Smooth muscle cell (in vitro differentiated cells): ENCODE data around the gene ZC3H14. TPM values are rescaled to one million over a fixed set of nuclear protein-coding genes. Genes with fewer than 3 reads are reported as not detected.

ENCODE experiments used
- DNase-seq: peaks from one replicate; lab custom pipeline; 2025; ENCODE audit not compliant: unreplicated experiment; lab: John Stamatoyannopoulos, UW
- H2AFZ ChIP-seq: fragments of 200-600 bp; sonication (generic); 2 replicates; pipeline ENCODE4 v1.6.0; 2016; ENCODE audit warnings: antibody characterized with exemption, low read depth, mild to moderate bottlenecking
- H3F3A ChIP-seq: fragments of 200-600 bp; sonication (generic); 2 replicates; pipeline ENCODE4 v1.6.0; 2017; ENCODE audit warnings: antibody characterized with exemption, low read depth
- H3K27ac ChIP-seq: fragments of 200-600 bp; sonication (generic); 2 replicates; pipeline ENCODE4 v1.5.1; 2016; ENCODE audit warnings: low read depth, mild to moderate bottlenecking
- H3K27me3 ChIP-seq: fragments of 200-600 bp; sonication (generic); 2 replicates; pipeline ENCODE4 v1.6.1; 2016; ENCODE audit warnings: low read depth, mild to moderate bottlenecking
- H3K36me3 ChIP-seq: fragments of 200-600 bp; sonication (generic); 2 replicates; pipeline ENCODE4 v1.5.1; 2016; ENCODE audit warnings: low read depth
- H3K4me1 ChIP-seq: fragments of 200-600 bp; sonication (generic); 2 replicates; pipeline ENCODE4 v1.5.1; 2016; ENCODE audit warnings: low read depth
- H3K4me2 ChIP-seq: fragments of 200-600 bp; sonication (generic); 2 replicates; pipeline ENCODE4 v1.6.0; 2016; ENCODE audit warnings: mild to moderate bottlenecking
- H3K4me3 ChIP-seq: fragments of 200-600 bp; sonication (generic); 2 replicates; pipeline ENCODE4 v1.5.1; 2016; ENCODE audit warnings: mild to moderate bottlenecking
- H3K79me2 ChIP-seq: fragments of 200-600 bp; sonication (generic); 2 replicates; pipeline ENCODE4 v1.6.0; 2016; ENCODE audit warnings: low read depth, mild to moderate bottlenecking
- H3K9ac ChIP-seq: fragments of 200-600 bp; sonication (generic); 2 replicates; pipeline ENCODE4 v1.6.0; 2016; ENCODE audit warnings: low read depth
- H3K9me3 ChIP-seq: fragments of 200-600 bp; sonication (generic); replicated peaks from 2 replicates; pipeline ENCODE4 v1.5.1; 2016; ENCODE audit warnings: low read depth
- H4K20me1 ChIP-seq: fragments of 200-600 bp; sonication (generic); 2 replicates; pipeline ENCODE4 v1.6.0; 2016; ENCODE audit warnings: low read depth
- WGBS: methylation state at CpG from one replicate; pipeline ENCODE4 v1.1.7; 2016; ENCODE audit warnings: low lambda C conversion rate; 5-methylcytosine and 5-hydroxymethylcytosine counted together
- polyA plus RNA-seq: library from polyadenylated mRNA; unstranded; fragments of >200 nt; fragmentation: Nextera tagmentation; extraction: Ambion mirVana; gene quantifications from 2 replicates; pipeline ENCODE4 v1.2.1, GENCODE V29; 2016
- total RNA-seq: library from RNA; depleted of rRNA; stranded (reverse); fragments of >200 nt; gene quantifications from 2 replicates; pipeline ENCODE4 v1.2.3, GENCODE V29; 2014
- TF ChIP-seq, protein P1 (sequence below): fragments of 200-600 bp; sonication (generic); IDR thresholded peaks from 2 replicates; pipeline ENCODE4 v1.5.1; 2017; ENCODE audit warnings: borderline replicate concordance, mild to moderate bottlenecking, antibody characterized with exemption; ENCODE audit not compliant: insufficient read depth, poor library complexity, severe bottlenecking

The ZC3H14 gene
- total and polyA plus RNA-seq, 2 experiments from 2014 or later: 43.0 to 59.1 TPM

DNA sequence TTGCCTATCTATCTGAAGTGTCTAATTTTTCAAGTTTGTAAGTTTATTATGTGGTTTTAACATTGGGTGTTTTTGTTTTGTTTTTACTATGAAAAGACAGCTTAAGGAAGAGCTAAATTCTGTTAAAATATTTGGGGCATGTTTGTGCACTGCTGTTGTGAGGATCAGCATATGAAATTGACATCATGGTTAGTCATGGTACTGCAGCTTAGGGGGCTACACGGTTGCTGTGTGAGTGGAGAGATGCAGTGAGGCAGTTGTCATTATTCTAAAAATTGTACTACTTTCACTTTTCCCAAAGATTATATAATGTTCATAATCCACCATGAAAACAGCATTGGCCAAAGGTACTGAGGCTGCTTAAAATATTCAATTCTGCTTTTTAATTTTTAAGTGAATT is 49.0 kb downstream of the ZC3H14 start:
- H3K4me3 ChIP-seq: no peak overlapping the region
- peaks cover 4% of the 10 kb centered on the region for H3F3A ChIP-seq
- H3K27ac ChIP-seq: peak overlapping the region; percentile 81
- no peak for DNase-seq
- WGBS: 67% methylated on average over 1 of the region's 1 CpG
- H4K20me1 ChIP-seq: no peaks in the 10 kb centered on the region
- no peaks in the 10 kb centered on the region for H3K79me2 ChIP-seq
- TF ChIP-seq, protein P1, sequence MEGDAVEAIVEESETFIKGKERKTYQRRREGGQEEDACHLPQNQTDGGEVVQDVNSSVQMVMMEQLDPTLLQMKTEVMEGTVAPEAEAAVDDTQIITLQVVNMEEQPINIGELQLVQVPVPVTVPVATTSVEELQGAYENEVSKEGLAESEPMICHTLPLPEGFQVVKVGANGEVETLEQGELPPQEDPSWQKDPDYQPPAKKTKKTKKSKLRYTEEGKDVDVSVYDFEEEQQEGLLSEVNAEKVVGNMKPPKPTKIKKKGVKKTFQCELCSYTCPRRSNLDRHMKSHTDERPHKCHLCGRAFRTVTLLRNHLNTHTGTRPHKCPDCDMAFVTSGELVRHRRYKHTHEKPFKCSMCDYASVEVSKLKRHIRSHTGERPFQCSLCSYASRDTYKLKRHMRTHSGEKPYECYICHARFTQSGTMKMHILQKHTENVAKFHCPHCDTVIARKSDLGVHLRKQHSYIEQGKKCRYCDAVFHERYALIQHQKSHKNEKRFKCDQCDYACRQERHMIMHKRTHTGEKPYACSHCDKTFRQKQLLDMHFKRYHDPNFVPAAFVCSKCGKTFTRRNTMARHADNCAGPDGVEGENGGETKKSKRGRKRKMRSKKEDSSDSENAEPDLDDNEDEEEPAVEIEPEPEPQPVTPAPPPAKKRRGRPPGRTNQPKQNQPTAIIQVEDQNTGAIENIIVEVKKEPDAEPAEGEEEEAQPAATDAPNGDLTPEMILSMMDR: no peak
- peaks cover 17% of the 10 kb centered on the region for H3K36me3 ChIP-seq
- no peak overlapping the region for H2AFZ ChIP-seq
- H3K9me3 ChIP-seq: no peaks in the 10 kb centered on the region
- H3K27me3 ChIP-seq: no peaks in the 10 kb centered on the region
- H3K4me1 ChIP-seq: peaks cover 6% of the 10 kb centered on the region
- H3K4me2 ChIP-seq: no peak overlapping the region
- H3K9ac ChIP-seq: no peak overlapping the region

DNA sequence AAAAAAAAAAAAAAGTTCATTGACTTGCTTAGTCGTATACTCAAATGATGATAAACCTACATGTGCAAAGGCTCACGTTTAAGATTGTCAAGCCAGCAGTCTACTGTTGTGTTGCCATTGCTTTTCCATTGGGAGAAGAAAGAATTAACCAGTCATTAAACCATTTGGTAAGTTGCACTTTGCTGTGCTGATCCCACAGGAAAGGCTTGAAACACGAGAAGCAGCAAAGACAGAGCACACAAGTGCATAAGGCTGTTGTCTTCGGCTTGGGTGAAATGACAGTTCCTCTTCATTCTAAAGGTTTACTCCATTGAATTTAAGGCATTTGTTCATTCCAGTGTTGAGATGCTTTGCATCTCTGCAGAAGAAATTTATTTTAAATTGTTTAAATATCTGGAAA is 50.1 kb downstream of the ZC3H14 start:
- Histone ChIP-seq H3K9ac (peak overlapping the region; percentile 32), H3K4me3 (no peak overlapping the region), H3F3A (peaks cover 4% of the 10 kb centered on the region), H3K36me3 (peaks cover 17% of the 10 kb centered on the region), H3K27ac (peak overlapping the region; percentile 81), H3K27me3 (no peaks in the 10 kb centered on the region), H4K20me1 (no peaks in the 10 kb centered on the region), H3K9me3 (no peaks in the 10 kb centered on the region), H3K79me2 (no peaks in the 10 kb centered on the region), H3K4me2 (no peak overlapping the region), H3K4me1 (peaks cover 6% of the 10 kb centered on the region), H2AFZ (no peak overlapping the region)
- DNase-seq: no peak
- TF ChIP-seq, protein P1: no peak
- WGBS: 90% methylated on average over 4 of the region's 4 CpGs

DNA sequence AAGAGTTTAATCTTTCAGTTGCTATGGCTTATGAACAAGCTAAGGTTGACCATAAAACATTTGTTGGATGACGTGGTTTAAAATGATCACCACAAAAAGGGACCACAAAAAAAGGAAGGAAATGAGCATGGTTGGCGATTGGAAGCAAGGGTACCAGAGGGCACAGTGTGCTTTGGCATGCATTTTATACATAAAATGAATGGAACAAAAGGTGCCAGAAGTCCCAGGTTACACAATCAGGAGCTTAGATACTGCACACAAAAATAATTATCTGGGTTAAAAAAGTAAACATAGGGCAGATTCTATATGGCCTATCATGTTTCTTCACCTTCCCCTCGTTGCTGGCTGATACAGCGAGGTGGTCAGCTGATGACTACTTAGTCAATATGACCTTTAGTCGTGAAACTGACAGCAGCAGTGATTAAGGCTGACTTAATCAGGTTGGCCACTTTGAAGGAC is 50.7 kb downstream of the ZC3H14 start:
- Histone ChIP-seq H3K4me2 (peak overlapping the region; percentile 69), H3F3A (peaks cover 4% of the 10 kb centered on the region), H3K27me3 (no peaks in the 10 kb centered on the region), H4K20me1 (no peaks in the 10 kb centered on the region), H3K27ac (peak overlapping the region; percentile 81), H3K9me3 (no peaks in the 10 kb centered on the region), H3K4me1 (peaks cover 6% of the 10 kb centered on the region), H3K9ac (peak overlapping the region; percentile 32), H3K79me2 (no peaks in the 10 kb centered on the region), H3K36me3 (peaks cover 17% of the 10 kb centered on the region), H3K4me3 (no peak overlapping the region), H2AFZ (no peak overlapping the region)
- WGBS: 65% methylated on average over 5 of the region's 5 CpGs
- no peak for DNase-seq
- TF ChIP-seq, protein P1: no peak

DNA sequence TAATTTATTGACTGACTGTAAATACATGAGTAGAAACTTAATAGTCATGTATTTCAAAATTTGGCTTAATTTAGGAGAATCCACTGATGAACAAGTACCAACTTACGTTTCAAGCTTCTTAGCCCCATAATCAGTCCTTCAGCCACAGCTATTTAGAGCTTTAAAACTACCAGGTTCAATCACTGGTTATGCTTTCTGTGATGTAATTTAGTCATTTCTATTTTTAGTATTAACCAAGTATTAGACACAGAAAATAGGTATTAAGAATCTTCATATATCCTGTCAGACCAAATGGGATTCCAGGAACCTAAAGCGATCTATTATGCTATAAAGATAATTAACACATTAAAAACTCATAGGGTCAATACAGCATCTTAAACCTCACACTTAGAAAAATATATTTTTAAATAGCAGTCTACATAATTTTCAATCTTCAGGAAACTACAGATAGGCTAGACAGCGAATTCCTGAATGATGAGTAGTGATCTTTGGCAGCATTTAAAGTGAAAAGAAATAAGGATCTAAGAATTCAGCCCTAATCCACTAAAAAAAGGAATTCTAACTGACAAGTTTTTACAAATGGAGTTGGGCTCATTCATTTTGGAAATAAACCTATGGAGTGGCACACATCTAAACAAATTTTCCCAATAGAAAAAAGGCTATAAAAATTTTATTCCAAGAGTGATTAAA is 51.5 kb downstream of the ZC3H14 start:
- DNase-seq: no peak
- H4K20me1 ChIP-seq: no peaks in the 10 kb centered on the region
- peaks cover 14% of the 10 kb centered on the region for H3K36me3 ChIP-seq
- peaks cover 6% of the 10 kb centered on the region for H3K4me1 ChIP-seq
- peaks cover 4% of the 10 kb centered on the region for H3F3A ChIP-seq
- 65% methylated on average over 3 of the region's 3 CpGs for WGBS
- no peak overlapping the region for H3K4me3 ChIP-seq
- no peak overlapping the region for H2AFZ ChIP-seq
- H3K4me2 ChIP-seq: peak overlapping the region; percentile 69
- no peaks in the 10 kb centered on the region for H3K27me3 ChIP-seq
- TF ChIP-seq, protein P1: no peak
- H3K27ac ChIP-seq: peak overlapping the region; percentile 81
- H3K9ac ChIP-seq: peak overlapping the region; percentile 45
- no peaks in the 10 kb centered on the region for H3K9me3 ChIP-seq
- no peaks in the 10 kb centered on the region for H3K79me2 ChIP-seq
